Mononuclear cell (primary cell): ENCODE measurements around the gene GEMIN5. TPM values are rescaled to one million over a fixed set of nuclear protein-coding genes. Genes with fewer than 3 reads are reported as not detected.
"Not testable (repeated sequence)": the region's sequence is repeated elsewhere in the genome, so short reads cannot be mapped to it uniquely, and the experiment has no call there.

Experiments used
- H3K27me3 ChIP-seq: 2 replicates; pipeline ENCODE4 v1.6.0; 2011; ENCODE audit warnings: low read length, control low read depth; ENCODE audit not compliant: insufficient read depth
- H3K4me1 ChIP-seq: 2 replicates; pipeline ENCODE4 v1.5.1; 2011; ENCODE audit warnings: mild to moderate bottlenecking, low read length, control low read depth; ENCODE audit not compliant: insufficient read depth
- H3K4me3 ChIP-seq: 2 replicates; pipeline ENCODE4 v1.5.1; 2011; ENCODE audit warnings: mild to moderate bottlenecking, low read length, moderate library complexity
- H3K9me3 ChIP-seq: 2 replicates; pipeline ENCODE4 v1.5.1; 2011; ENCODE audit warnings: low read depth, mild to moderate bottlenecking, control low read depth, low read length
- total RNA-seq: library from RNA; depleted of rRNA; stranded (reverse); fragments of >200 nt; gene quantifications from one replicate; pipeline ENCODE4 v1.2.3, GENCODE V29; 2012

The GEMIN5 gene
- 3.7 TPM for total RNA-seq

- H3K27me3 ChIP-seq = no peaks in the 10 kb centered on the region
- H3K9me3 ChIP-seq = no peaks in the 10 kb centered on the region
- H3K4me1 ChIP-seq = peaks cover 42% of the 10 kb centered on the region
- H3K4me3 ChIP-seq = peak within 1 kb of the TSS; percentile 59
Observed at GRCh38 chr5:154937718-154938466, at the start of gene GEMIN5. GEMIN5 (minus strand) TSS chr5:154938211; CDS start chr5:154938133, 78 bp downstream.

GRCh38 chr5:154986151-154986550 is 48.1 kb upstream of the GEMIN5 start:
- H3K4me1 ChIP-seq = no peaks in the 10 kb centered on the region
- no peak overlapping the region for H3K4me3 ChIP-seq
- H3K9me3 ChIP-seq = no peaks in the 10 kb centered on the region
- no peaks in the 10 kb centered on the region for H3K27me3 ChIP-seq

- no peaks in the 10 kb centered on the region for H3K4me1 ChIP-seq
- no peaks in the 10 kb centered on the region for H3K27me3 ChIP-seq
- no peak overlapping the region for H3K4me3 ChIP-seq
- H3K9me3 ChIP-seq = no peaks in the 10 kb centered on the region
Observed at GRCh38 chr5:154984946-154985516, 47.0 kb upstream of the GEMIN5 start.

- H3K4me1 ChIP-seq, H3K9me3 ChIP-seq, H3K4me3 ChIP-seq, H3K27me3 ChIP-seq: not testable (repeated sequence)
Observed at GRCh38 chr5:154978294-154978693, 40.3 kb upstream of the GEMIN5 start.

- Histone ChIP-seq H3K4me1 (no peaks in the 10 kb centered on the region), H3K9me3 (no peaks in the 10 kb centered on the region), H3K27me3 (no peaks in the 10 kb centered on the region), H3K4me3 (no peak overlapping the region)
Observed at GRCh38 chr5:154977409-154977808, 39.4 kb upstream of the GEMIN5 start.

- H3K27me3 ChIP-seq, H3K4me1 ChIP-seq, H3K9me3 ChIP-seq, H3K4me3 ChIP-seq: not testable (repeated sequence)
Observed at GRCh38 chr5:154976082-154976481, 38.1 kb upstream of the GEMIN5 start.

- no peaks in the 10 kb centered on the region for H3K9me3 ChIP-seq
- no peak overlapping the region for H3K4me3 ChIP-seq
- no peaks in the 10 kb centered on the region for H3K27me3 ChIP-seq
- H3K4me1 ChIP-seq = no peaks in the 10 kb centered on the region
Observed at GRCh38 chr5:154972476-154973080, 34.6 kb upstream of the GEMIN5 start.

- H3K4me3 ChIP-seq = no peak overlapping the region
- no peaks in the 10 kb centered on the region for H3K9me3 ChIP-seq
- H3K27me3 ChIP-seq = no peaks in the 10 kb centered on the region
- no peaks in the 10 kb centered on the region for H3K4me1 ChIP-seq
Observed at GRCh38 chr5:154971501-154971900, 33.5 kb upstream of the GEMIN5 start.

GRCh38 chr5:154970759-154971158 is 32.7 kb upstream of the GEMIN5 start:
- H3K27me3 ChIP-seq = no peaks in the 10 kb centered on the region
- no peak overlapping the region for H3K4me3 ChIP-seq
- H3K9me3 ChIP-seq = no peaks in the 10 kb centered on the region
- no peaks in the 10 kb centered on the region for H3K4me1 ChIP-seq

GRCh38 chr5:154968953-154969352 is 30.9 kb upstream of the GEMIN5 start:
- Histone ChIP-seq H3K9me3 (no peaks in the 10 kb centered on the region), H3K27me3 (no peaks in the 10 kb centered on the region), H3K4me1 (no peaks in the 10 kb centered on the region), H3K4me3 (no peak overlapping the region)

- Histone ChIP-seq H3K4me3 (no peak overlapping the region), H3K9me3 (no peaks in the 10 kb centered on the region), H3K27me3 (no peaks in the 10 kb centered on the region), H3K4me1 (no peaks in the 10 kb centered on the region)
Observed at GRCh38 chr5:154967421-154968024, 29.5 kb upstream of the GEMIN5 start.

GRCh38 chr5:154966874-154967273 is 28.9 kb upstream of the GEMIN5 start:
- no peaks in the 10 kb centered on the region for H3K4me1 ChIP-seq
- H3K4me3 ChIP-seq = no peak overlapping the region
- H3K27me3 ChIP-seq = no peaks in the 10 kb centered on the region
- no peaks in the 10 kb centered on the region for H3K9me3 ChIP-seq

GRCh38 chr5:154966081-154966841 is 28.2 kb upstream of the GEMIN5 start:
- Histone ChIP-seq H3K27me3 (no peaks in the 10 kb centered on the region), H3K9me3 (no peaks in the 10 kb centered on the region)

GRCh38 chr5:154962494-154962893 is 24.5 kb upstream of the GEMIN5 start:
- Histone ChIP-seq H3K27me3 (no peaks in the 10 kb centered on the region), H3K4me1 (no peaks in the 10 kb centered on the region), H3K4me3 (no peak overlapping the region), H3K9me3 (no peaks in the 10 kb centered on the region)

More at GRCh38 chr5:154966081-154966841, 28.2 kb upstream of the GEMIN5 start:
- Histone ChIP-seq H3K4me3 (no peak overlapping the region), H3K4me1 (no peaks in the 10 kb centered on the region)

- H3K4me3 ChIP-seq = no peak overlapping the region
- H3K4me1 ChIP-seq = no peaks in the 10 kb centered on the region
- no peaks in the 10 kb centered on the region for H3K9me3 ChIP-seq
- no peaks in the 10 kb centered on the region for H3K27me3 ChIP-seq
Observed at GRCh38 chr5:154956712-154957111, 18.7 kb upstream of the GEMIN5 start.
